Stimulated activated CD4-positive, alpha-beta T cell treated with anti-CD3 and anti-CD28 coated beads, Interleukin-12 subunit alpha, Interleukin-12 subunit beta, amount 100 ng/mL, for 4 hours (primary cell): ENCODE data around the gene PPP3R1.

Experiments used
- DNase-seq: peaks from one replicate; pipeline ENCODE4 v3.0.0-alpha.2; 2020

PPP3R1 gene

GRCh38 chr2:68253219-68254068 lies 1.1 kb upstream of the PPP3R1 start:
- DNase-seq = peak; percentile 4

- DNase-seq = peak; percentile 45
Observed at GRCh38 chr2:68251855-68252399, 405 bp downstream of the PPP3R1 start.

GRCh38 chr2:68251187-68251854 lies 1.0 kb downstream of the PPP3R1 start:
- peak; percentile 58 for DNase-seq

- no peak for DNase-seq
Observed at GRCh38 chr2:68250652-68251186, 1.6 kb downstream of the PPP3R1 start.

- no peak for DNase-seq
Observed at GRCh38 chr2:68250196-68250595, 2.1 kb downstream of the PPP3R1 start.

- no peak for DNase-seq
Observed at GRCh38 chr2:68248806-68249205, 3.5 kb downstream of the PPP3R1 start.

GRCh38 chr2:68248361-68248760 lies 4.0 kb downstream of the PPP3R1 start:
- DNase-seq = no peak

- no peak for DNase-seq
Observed at GRCh38 chr2:68246396-68246795, 5.9 kb downstream of the PPP3R1 start.

GRCh38 chr2:68245672-68246071 lies 6.7 kb downstream of the PPP3R1 start:
- no peak for DNase-seq

GRCh38 chr2:68245066-68245465 lies 7.3 kb downstream of the PPP3R1 start:
- DNase-seq = no peak

- DNase-seq = no peak
Observed at GRCh38 chr2:68244456-68244855, 7.9 kb downstream of the PPP3R1 start.

- no peak for DNase-seq
Observed at GRCh38 chr2:68241732-68242131, 10.6 kb downstream of the PPP3R1 start.

- no peak for DNase-seq
Observed at GRCh38 chr2:68240446-68240845, 11.9 kb downstream of the PPP3R1 start.

GRCh38 chr2:68238955-68239822 lies 13.1 kb downstream of the PPP3R1 start:
- no peak for DNase-seq

GRCh38 chr2:68237976-68238580 lies 14.3 kb downstream of the PPP3R1 start:
- no peak for DNase-seq

GRCh38 chr2:68237404-68237803 lies 14.9 kb downstream of the PPP3R1 start:
- no peak for DNase-seq

GRCh38 chr2:68236876-68237275 lies 15.5 kb downstream of the PPP3R1 start:
- DNase-seq = no peak

- DNase-seq = no peak
Observed at GRCh38 chr2:68236103-68236734, 16.1 kb downstream of the PPP3R1 start.

- DNase-seq = no peak
Observed at GRCh38 chr2:68235090-68235489, 17.2 kb downstream of the PPP3R1 start.

GRCh38 chr2:68234405-68234804 lies 17.9 kb downstream of the PPP3R1 start:
- DNase-seq = no peak

- DNase-seq = no peak
Observed at GRCh38 chr2:68231061-68231372, 21.3 kb downstream of the PPP3R1 start.
